Endothelial cell of umbilical vein (primary cell): ENCODE results near the gene ING2. TPM values are rescaled to one million over a fixed set of nuclear protein-coding genes. Genes with fewer than 3 reads are reported as not detected.
A peak's percentile ranks its signal among the peaks of the same experiment; 100 is the strongest.

Source experiments
- BruUV-seq: library from RNA; stranded (reverse); fragments of 400-500 nt; replicated peaks from 2 replicates; lab custom pipeline; 2021; lab: Mats Ljungman, UMichigan
- CTCF ChIA-PET: fragments of 300-600, 350-600 bp; sonication (Branson Sonifier 250); formaldehyde crosslinking; loops from one replicate; lab custom pipeline; 2021; ENCODE audit warnings: antibody characterized with exemption, inconsistent platforms; lab: Charles Lee
- POLR2A ChIA-PET: fragments of 300-600, 350-600 bp; sonication (Branson Sonifier 250); formaldehyde crosslinking; loops from one replicate; lab custom pipeline; 2021; ENCODE audit warnings: antibody characterized with exemption, inconsistent platforms; lab: Charles Lee
- DNase-seq: peaks from one replicate; pipeline ENCODE4 v3.0.0-alpha.2; 2011; ENCODE audit warnings: low read depth, low spot score
- FAIRE-seq: peaks from 2 replicates; lab custom pipeline; 2011; peaks lifted over from hg19 to GRCh38; lab: Jason Lieb, UNC
- H2AFZ ChIP-seq: 2 replicates; pipeline ENCODE4 v1.6.0; 2012; ENCODE audit warnings: low read depth, low read length, control low read depth, inconsistent platforms
- H3K27ac ChIP-seq: 2 replicates; pipeline ENCODE4 v1.5.1; 2011; ENCODE audit warnings: low read depth, mild to moderate bottlenecking, control low read depth, low read length, moderate library complexity; ENCODE audit not compliant: insufficient read depth
- H3K27me3 ChIP-seq, 2 experiments: 2 replicates each; pipeline versions ENCODE4 v1.6.0 to v1.6.1; 2011; ENCODE audit warnings: low read length in 2 of 2, mixed read lengths in 1 of 2; ENCODE audit not compliant: control insufficient read depth in 2 of 2, insufficient read depth in 2 of 2
- H3K36me3 ChIP-seq, 2 experiments: 2 replicates in 1 of 2; 3 replicates in 1 of 2; pipeline ENCODE4 v1.5.1; 2011; ENCODE audit warnings: low read length in 2 of 2, mild to moderate bottlenecking in 1 of 2, moderate library complexity in 1 of 2; ENCODE audit not compliant: control insufficient read depth in 2 of 2, insufficient read depth in 2 of 2; ENCODE audit errors: extremely low read depth in 1 of 2
- H3K4me1 ChIP-seq: 3 replicates; pipeline ENCODE4 v1.5.1; 2011; ENCODE audit warnings: mild to moderate bottlenecking, low read length; ENCODE audit not compliant: control insufficient read depth, insufficient read depth; ENCODE audit errors: extremely low read depth
- H3K4me2 ChIP-seq: 2 replicates; pipeline ENCODE4 v1.6.1; 2011; ENCODE audit warnings: low read length, control low read depth, mixed read lengths; ENCODE audit not compliant: insufficient read depth
- H3K4me3 ChIP-seq, 3 experiments: fragments of 200-600 bp in 1 of 3; sonication (generic), shearing (Covaris generic) in 1 of 3; replicated peaks in 1 of 3; 2 replicates each; pipeline ENCODE4 v1.5.1; 2011 to 2016; ENCODE audit warnings: control low read depth in 3 of 3, low read length in 3 of 3, mild to moderate bottlenecking in 2 of 3, inconsistent platforms in 1 of 3, low read depth in 1 of 3, moderate library complexity in 1 of 3; ENCODE audit not compliant: insufficient read depth in 1 of 3
- H3K79me2 ChIP-seq: 2 replicates; pipeline ENCODE4 v1.6.0; 2012; ENCODE audit warnings: low read length, inconsistent platforms; ENCODE audit not compliant: control insufficient read depth, insufficient read depth
- H3K9ac ChIP-seq: replicated peaks from 2 replicates; pipeline ENCODE3; 2011; ENCODE audit warnings: low read length, control low read depth; ENCODE audit not compliant: insufficient read depth; ENCODE audit errors: extremely low read depth
- H3K9me1 ChIP-seq: replicated peaks from 3 replicates; pipeline ENCODE4 v1.6.0; 2011; ENCODE audit warnings: mild to moderate bottlenecking, low read length; ENCODE audit not compliant: control insufficient read depth, insufficient read depth; ENCODE audit errors: extremely low read depth
- H3K9me3 ChIP-seq: replicated peaks from 2 replicates; pipeline ENCODE4 v1.5.1; 2012; ENCODE audit warnings: low read length, inconsistent platforms; ENCODE audit not compliant: control insufficient read depth, insufficient read depth
- H4K20me1 ChIP-seq: replicated peaks from 2 replicates; pipeline ENCODE3; 2011; ENCODE audit warnings: mild to moderate bottlenecking, low read length; ENCODE audit not compliant: control insufficient read depth, insufficient read depth; ENCODE audit errors: extremely low read depth
- EZH2 ChIP-seq: IDR thresholded peaks from 2 replicates; pipeline ENCODE4 v1.6.1; 2012; ENCODE audit warnings: borderline replicate concordance, low read depth, mild to moderate bottlenecking, moderate library complexity, low read length, inconsistent platforms; ENCODE audit not compliant: severe bottlenecking
- FOS ChIP-seq: IDR thresholded peaks from 2 replicates; pipeline ENCODE4 v1.6.1; 2011; ENCODE audit warnings: mild to moderate bottlenecking, low read length, moderate library complexity, borderline replicate concordance; ENCODE audit not compliant: insufficient read depth
- GATA2 ChIP-seq: IDR thresholded peaks from 2 replicates; pipeline ENCODE4 v1.7.0; 2011; ENCODE audit warnings: low read depth, mild to moderate bottlenecking, moderate library complexity, mixed read lengths, low read length; ENCODE audit not compliant: insufficient read length, insufficient read depth
- dilution Hi-C: fragments of 300-500 bp; cut with MboI; formaldehyde crosslinking; loops from one replicate; pipeline ENCODE4 v1.15.0; 2019; ENCODE audit warnings: low sequenced_read_pairs; ENCODE audit not compliant: extremely low pct_ligation_motif_present
- intact Hi-C: fragments of 100-400 bp; cut with micrococcal nuclease; formaldehyde crosslinking; loops from one replicate; pipeline ENCODE4 v1.10.0; 2022
- polyA plus RNA-seq, 4 experiments: library from polyadenylated mRNA; depleted of rRNA in 3 of 4; stranded (reverse) in 3 of 4; unstranded in 1 of 4; fragments of >200 nt; gene quantifications; 2 replicates each; pipeline versions ENCODE4 v1.2.1 to v1.2.3, GENCODE V29; 2011 to 2012; ENCODE audit warnings: missing spikeins in 1 of 4
- total RNA-seq: library from RNA; stranded (reverse); gene quantifications from 2 replicates; pipeline ENCODE4 v1.2.3, GENCODE V29; 2021

The ING2 gene
- total and polyA plus RNA-seq, 2 donors (not counting 3 experiments of a cell fraction or from before 2014, with no cell fraction given), result 2.7 to 8.4 TPM

DNA sequence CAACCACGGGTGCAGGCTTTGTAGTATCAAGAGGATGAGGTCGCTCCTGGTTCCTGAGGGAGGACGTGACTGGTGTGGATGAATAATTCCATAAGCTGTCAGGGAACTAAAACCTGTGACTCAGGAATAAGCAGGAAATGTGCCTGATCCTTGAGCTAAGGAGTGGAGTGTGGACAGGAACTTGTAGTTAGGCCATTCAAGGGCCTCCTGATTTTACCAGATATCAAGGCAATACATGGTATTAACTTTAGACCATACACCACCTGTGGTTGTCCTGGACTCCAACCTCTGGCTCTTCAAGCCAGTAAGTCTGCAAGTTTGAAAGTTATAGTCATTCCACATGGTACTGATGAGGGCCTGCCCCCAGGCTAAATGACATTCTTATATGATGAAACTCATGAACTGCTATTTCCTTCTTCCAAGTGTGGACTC lies 12.1 kb upstream of the ING2 start:
- H4K20me1 ChIP-seq, result no peaks in the 10 kb centered on the region
- peak overlapping the region; percentile 35 for H2AFZ ChIP-seq
- ChIA-PET CTCF (interaction anchor here (0.9 to 1.2 kb wide), 2 partner anchors 11 to 110 kb away, joined by 3 to 4 read pairs; no protein-coding TSS in a partner anchor), POLR2A (no interaction called here)
- H3K36me3 ChIP-seq, result no peaks in the 10 kb centered on the region
- dilution Hi-C loops, result no loop called here
- TF ChIP-seq GATA2 (peak; percentile 62), FOS (peak; percentile 72), EZH2 (no peak)
- H3K79me2 ChIP-seq, result no peaks in the 10 kb centered on the region
- no peak overlapping the region for H3K4me3 ChIP-seq
- FAIRE-seq, result peak; percentile 55
- H3K9me1 ChIP-seq, result no peaks in the 10 kb centered on the region
- BruUV-seq, result no TSS peak
- DNase-seq, result peak; percentile 35
- no peak overlapping the region for H3K27ac ChIP-seq
- no peaks in the 10 kb centered on the region for H3K27me3 ChIP-seq
- H3K9me3 ChIP-seq, result no peaks in the 10 kb centered on the region
- no peak overlapping the region for H3K9ac ChIP-seq
- intact Hi-C loops, result no loop called here
- peaks cover 7% of the 10 kb centered on the region for H3K4me1 ChIP-seq
- no peak overlapping the region for H3K4me2 ChIP-seq

DNA sequence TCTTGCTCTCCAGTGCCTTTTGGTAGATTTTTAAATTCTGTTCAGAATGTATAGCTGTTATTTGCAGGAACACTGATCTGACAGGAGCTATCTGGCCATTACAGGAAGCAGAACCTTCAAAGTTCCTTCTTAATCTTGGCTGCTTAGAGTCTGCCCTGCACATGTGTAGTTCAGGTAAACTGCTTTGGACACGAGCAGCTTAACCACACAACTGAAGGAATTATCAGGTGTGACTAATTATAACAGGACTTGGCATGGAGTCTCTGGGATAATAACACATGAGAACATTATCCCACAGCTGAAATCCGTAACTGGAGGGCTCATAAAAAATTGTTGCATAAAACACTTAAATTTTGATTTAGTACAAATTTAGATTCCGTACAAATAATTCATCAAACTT lies 11.6 kb upstream of the ING2 start:
- Histone ChIP-seq H3K4me2 (no peak overlapping the region), H3K9ac (no peak overlapping the region), H3K27me3 (no peaks in the 10 kb centered on the region), H4K20me1 (no peaks in the 10 kb centered on the region), H2AFZ (peak overlapping the region; percentile 35), H3K9me1 (no peaks in the 10 kb centered on the region), H3K79me2 (no peaks in the 10 kb centered on the region), H3K4me3 (no peak overlapping the region), H3K36me3 (no peaks in the 10 kb centered on the region), H3K27ac (no peak overlapping the region), H3K9me3 (no peaks in the 10 kb centered on the region), H3K4me1 (peaks cover 7% of the 10 kb centered on the region)
- no TSS peak for BruUV-seq
- ChIA-PET CTCF (interaction anchor here (0.9 to 1.2 kb wide), 2 partner anchors 11 to 110 kb away, joined by 3 to 4 read pairs; no protein-coding TSS in a partner anchor), POLR2A (no interaction called here)
- dilution Hi-C loops (no loop called here), intact Hi-C loops (no loop called here)
- FAIRE-seq (no peak), DNase-seq (no peak)
- no peak for TF ChIP-seq GATA2
